Measurements from ENCODE around the gene HGFAC. TPM values are rescaled to one million over a fixed set of nuclear protein-coding genes. Genes with fewer than 3 reads are reported as not detected.

HGFAC gene
- total and polyA plus RNA-seq, 7 donors: 0.22 to 0.55 (median 0.36) TPM; not detected in 2

DNA sequence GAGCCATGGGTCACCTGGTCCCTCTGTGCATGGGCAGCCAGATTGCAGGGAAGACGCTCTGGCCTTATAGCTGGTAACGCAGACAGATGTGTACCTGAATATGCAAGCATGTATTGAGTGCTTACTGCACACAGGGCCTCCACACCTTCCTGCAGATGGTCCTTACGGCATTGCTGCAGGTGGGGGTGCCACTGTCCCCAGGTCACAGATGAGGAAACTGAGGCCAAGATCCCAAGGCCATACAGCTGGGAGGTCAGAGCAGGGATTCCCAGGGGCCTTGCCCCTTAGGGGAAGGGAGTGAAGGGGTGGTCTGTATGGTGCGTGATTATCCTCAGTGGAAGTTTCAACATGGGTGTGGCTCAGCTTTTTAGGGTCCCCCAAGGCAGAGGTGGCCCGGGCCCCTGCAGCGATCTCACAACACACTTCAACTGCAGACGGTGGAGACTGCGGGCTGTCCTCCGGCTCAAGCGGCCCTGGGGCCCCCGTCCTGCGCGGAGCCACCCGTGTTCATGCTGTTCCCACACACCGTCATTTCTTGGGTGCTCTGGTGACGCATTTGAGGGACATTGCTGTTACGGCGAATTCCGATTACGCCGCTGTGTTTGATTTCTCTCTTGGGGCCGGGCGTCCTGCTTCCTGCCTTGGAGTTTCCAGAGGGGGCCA is 29.5 kb downstream of the HGFAC start:
- H3K9me3 ChIP-seq: no peaks in the 10 kb centered on the region
- TF ChIP-seq POLR2A (IDR thresholded peaks at IDR 0.05): no peak
- TF ChIP-seq, protein P1, sequence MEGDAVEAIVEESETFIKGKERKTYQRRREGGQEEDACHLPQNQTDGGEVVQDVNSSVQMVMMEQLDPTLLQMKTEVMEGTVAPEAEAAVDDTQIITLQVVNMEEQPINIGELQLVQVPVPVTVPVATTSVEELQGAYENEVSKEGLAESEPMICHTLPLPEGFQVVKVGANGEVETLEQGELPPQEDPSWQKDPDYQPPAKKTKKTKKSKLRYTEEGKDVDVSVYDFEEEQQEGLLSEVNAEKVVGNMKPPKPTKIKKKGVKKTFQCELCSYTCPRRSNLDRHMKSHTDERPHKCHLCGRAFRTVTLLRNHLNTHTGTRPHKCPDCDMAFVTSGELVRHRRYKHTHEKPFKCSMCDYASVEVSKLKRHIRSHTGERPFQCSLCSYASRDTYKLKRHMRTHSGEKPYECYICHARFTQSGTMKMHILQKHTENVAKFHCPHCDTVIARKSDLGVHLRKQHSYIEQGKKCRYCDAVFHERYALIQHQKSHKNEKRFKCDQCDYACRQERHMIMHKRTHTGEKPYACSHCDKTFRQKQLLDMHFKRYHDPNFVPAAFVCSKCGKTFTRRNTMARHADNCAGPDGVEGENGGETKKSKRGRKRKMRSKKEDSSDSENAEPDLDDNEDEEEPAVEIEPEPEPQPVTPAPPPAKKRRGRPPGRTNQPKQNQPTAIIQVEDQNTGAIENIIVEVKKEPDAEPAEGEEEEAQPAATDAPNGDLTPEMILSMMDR (IDR thresholded peaks at IDR 0.05): no peak
- TF ChIP-seq EP300 (IDR thresholded peaks at IDR 0.05): no peak
- no peak for TF ChIP-seq POLR2AphosphoS5 (IDR thresholded peaks at IDR 0.05)
- no peak for DNase-seq
- intact Hi-C loops (cut with DNase I): no loop called here
- no peak overlapping the region for H3K4me3 ChIP-seq
- no peaks in the 10 kb centered on the region for H3K4me1 ChIP-seq
- no peak overlapping the region for H3K27ac ChIP-seq
- 88 to 94% methylated on average over 23 of the region's 23 CpGs for WGBS, 2 donors
- peaks cover 0 to 28% (median 0%) of the 10 kb centered on the region in 3 donors for H3K27me3 ChIP-seq
- no peaks in the 10 kb centered on the region for H3K36me3 ChIP-seq

- 68 to 87% methylated on average over 15 of the region's 15 CpGs for WGBS, 2 donors
- DNase-seq: no peak
- Histone ChIP-seq H3K4me1 (no peaks in the 10 kb centered on the region), H3K27me3 (peaks cover 0 to 27% (median 0%) of the 10 kb centered on the region in 3 donors), H3K36me3 (no peaks in the 10 kb centered on the region), H3K9me3 (no peaks in the 10 kb centered on the region), H3K27ac (no peak overlapping the region), H3K4me3 (no peak overlapping the region)
- intact Hi-C loops (cut with DNase I): no loop called here
- no peak for TF ChIP-seq POLR2A (IDR thresholded peaks at IDR 0.05)
- TF ChIP-seq EP300 (IDR thresholded peaks at IDR 0.05): no peak
- no peak for TF ChIP-seq POLR2AphosphoS5 (IDR thresholded peaks at IDR 0.05)
- TF ChIP-seq, protein P1 (IDR thresholded peaks at IDR 0.05): no peak
Observed at GRCh38 chr4:3471886-3472285, 30.1 kb downstream of the HGFAC start.

DNA sequence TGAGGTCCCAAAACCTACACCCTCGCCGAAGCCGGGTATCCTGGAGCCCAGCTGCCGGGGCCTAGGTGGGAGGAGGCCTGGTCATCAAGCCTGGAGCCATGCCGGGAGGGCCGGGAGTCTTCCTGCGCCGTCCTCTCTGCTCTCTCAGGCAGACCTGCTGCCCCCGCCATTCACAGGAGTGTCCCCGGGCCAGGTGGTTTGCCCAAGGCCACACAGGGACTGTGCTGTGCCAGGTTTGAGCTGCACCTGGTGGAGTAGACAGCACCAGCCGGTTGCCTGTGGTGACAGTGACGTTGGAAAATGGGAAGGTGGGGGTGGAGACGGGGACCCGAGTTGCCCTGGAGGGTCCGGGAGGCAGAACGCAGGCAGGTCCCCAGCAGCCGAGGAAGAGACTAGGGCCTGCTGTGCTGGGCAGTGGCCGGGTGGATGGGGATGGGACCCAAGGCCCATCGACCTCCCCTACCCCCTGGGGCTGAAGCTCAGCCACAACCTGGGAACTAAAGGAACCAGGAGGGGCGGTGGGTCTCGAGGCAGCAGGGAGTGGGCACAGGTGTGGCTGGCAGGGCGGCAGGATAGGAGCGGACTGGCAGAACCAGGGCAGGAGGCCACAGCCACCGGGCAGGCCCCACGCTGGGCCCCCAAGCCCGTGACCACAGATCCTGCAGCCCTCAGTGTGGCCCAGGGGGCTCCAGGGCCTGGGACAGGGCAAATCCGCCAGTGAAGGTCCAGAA is 30.8 kb downstream of the HGFAC start:
- H3K36me3 ChIP-seq: no peaks in the 10 kb centered on the region
- TF ChIP-seq POLR2A (IDR thresholded peaks at IDR 0.05) (no peak), EP300 (IDR thresholded peaks at IDR 0.05) (no peak), POLR2AphosphoS5 (IDR thresholded peaks at IDR 0.05) (no peak)
- TF ChIP-seq, protein P1 (IDR thresholded peaks at IDR 0.05): no peak
- H3K4me3 ChIP-seq: no peak overlapping the region
- H3K27ac ChIP-seq: no peak overlapping the region
- H3K9me3 ChIP-seq: no peaks in the 10 kb centered on the region
- DNase-seq: no peak
- 59 to 89% methylated on average over 27 of the region's 27 CpGs for WGBS, 2 donors
- intact Hi-C loops (cut with DNase I): no loop called here
- H3K27me3 ChIP-seq: peaks cover 0 to 27% (median 0%) of the 10 kb centered on the region in 3 donors
- no peaks in the 10 kb centered on the region for H3K4me1 ChIP-seq

GRCh38 chr4:3473181-3473950 is 31.6 kb downstream of the HGFAC start:
- intact Hi-C loops (cut with DNase I): no loop called here
- Histone ChIP-seq H3K9me3 (no peaks in the 10 kb centered on the region), H3K4me3 (no peak overlapping the region), H3K27ac (no peak overlapping the region), H3K36me3 (no peaks in the 10 kb centered on the region), H3K27me3 (peaks cover 0 to 27% (median 0%) of the 10 kb centered on the region in 3 donors), H3K4me1 (no peaks in the 10 kb centered on the region)
- 86 to 88% methylated on average over 41 of the region's 41 CpGs for WGBS, 2 donors
- no peak for TF ChIP-seq POLR2AphosphoS5 (IDR thresholded peaks at IDR 0.05)
- TF ChIP-seq, protein P1 (IDR thresholded peaks at IDR 0.05): no peak
- TF ChIP-seq POLR2A (IDR thresholded peaks at IDR 0.05): no peak
- no peak for TF ChIP-seq EP300 (IDR thresholded peaks at IDR 0.05)
- DNase-seq: no peak

Measured in sigmoid colon (tissue), 7 donors.